GM23338 (cell line): ENCODE data around the gene MTR. TPM values are rescaled to one million over a fixed set of nuclear protein-coding genes. Genes with fewer than 3 reads are reported as not detected.

Experiments used
- ATAC-seq: fragments of 200-7000 bp; cut with Tn5 transposase; 3 replicates; pipeline ENCODE4 v1.9.1; 2020
- DNase-seq: peaks from one replicate; pipeline ENCODE4 v3.0.0-alpha.2; 2015; ENCODE audit warnings: low spot score
- H2AFZ ChIP-seq: fragments of 200-600 bp; sonication (generic); 2 replicates; pipeline ENCODE4 v1.8.0; 2016; ENCODE audit warnings: antibody characterized with exemption, mild to moderate bottlenecking, moderate library complexity
- H3F3A ChIP-seq: fragments of 200-600 bp; sonication (generic); replicated peaks from 2 replicates; pipeline ENCODE4 v1.8.0; 2017; ENCODE audit warnings: antibody characterized with exemption, mixed run types, low read depth
- H3K27ac ChIP-seq: fragments of 200-600 bp; sonication (generic); 2 replicates; pipeline ENCODE4 v1.6.1; 2016; ENCODE audit warnings: low read depth
- H3K27me3 ChIP-seq: fragments of 200-600 bp; sonication (generic); 2 replicates; pipeline ENCODE4 v1.8.0; 2016; ENCODE audit warnings: mild to moderate bottlenecking, mixed run types, moderate library complexity; ENCODE audit not compliant: insufficient read depth
- H3K36me3 ChIP-seq: fragments of 200-600 bp; sonication (generic); 2 replicates; pipeline ENCODE4 v1.8.0; 2016; ENCODE audit warnings: mild to moderate bottlenecking; ENCODE audit not compliant: insufficient read depth
- H3K4me1 ChIP-seq: fragments of 200-600 bp; sonication (generic); 2 replicates; pipeline ENCODE4 v1.8.0; 2016; ENCODE audit warnings: mild to moderate bottlenecking, moderate library complexity; ENCODE audit not compliant: insufficient read depth
- H3K4me2 ChIP-seq: fragments of 200-600 bp; sonication (generic); 2 replicates; pipeline ENCODE4 v1.7.1; 2017; ENCODE audit warnings: mixed run types
- H3K4me3 ChIP-seq: fragments of 200-600 bp; sonication (generic); 2 replicates; pipeline ENCODE4 v1.6.1; 2016; ENCODE audit warnings: mixed run types
- H3K79me2 ChIP-seq: fragments of 200-600 bp; sonication (generic); replicated peaks from 2 replicates; pipeline ENCODE4 v1.8.0; 2017; ENCODE audit warnings: mild to moderate bottlenecking; ENCODE audit not compliant: insufficient read depth
- H3K9me2 ChIP-seq: fragments of 200-600 bp; sonication (generic); 2 replicates; pipeline ENCODE4 v1.8.0; 2017; ENCODE audit not compliant: insufficient read depth
- H4K20me1 ChIP-seq: fragments of 200-600 bp; sonication (generic); replicated peaks from 2 replicates; pipeline ENCODE4 v1.8.0; 2017; ENCODE audit warnings: mild to moderate bottlenecking; ENCODE audit not compliant: insufficient read depth
- H3K27ac Mint-ChIP-seq: 2 replicates; pipeline ENCODE4 v1.8.0; 2020; ENCODE audit warnings: inconsistent platforms, mild to moderate bottlenecking, moderate library complexity, mixed read lengths
- H3K27me3 Mint-ChIP-seq: 3 replicates; pipeline ENCODE4 v1.8.0; 2022; ENCODE audit warnings: low read depth, mild to moderate bottlenecking, moderate library complexity, mixed read lengths, inconsistent platforms; ENCODE audit not compliant: insufficient read depth, poor library complexity
- H3K36me3 Mint-ChIP-seq: 3 replicates; pipeline ENCODE4 v1.8.0; 2021; ENCODE audit warnings: low read depth, mild to moderate bottlenecking, inconsistent platforms, moderate library complexity, mixed read lengths
- H3K4me1 Mint-ChIP-seq: 3 replicates; pipeline ENCODE4 v1.8.0; 2020; ENCODE audit warnings: mild to moderate bottlenecking, inconsistent platforms, mixed read lengths
- H3K4me3 Mint-ChIP-seq: 3 replicates; pipeline ENCODE4 v1.8.0; 2021; ENCODE audit warnings: moderate library complexity, mild to moderate bottlenecking, inconsistent platforms, mixed read lengths
- H3K9me3 Mint-ChIP-seq: 3 replicates; pipeline ENCODE4 v1.8.0; 2020; ENCODE audit warnings: moderate library complexity, mild to moderate bottlenecking, inconsistent platforms, mixed read lengths
- EZH2 ChIP-seq: fragments of 200-600 bp; sonication (generic); IDR thresholded peaks from one replicate; pipeline ENCODE4 v1.8.0; 2017; ENCODE audit warnings: antibody characterized with exemption, mild to moderate bottlenecking, low read depth; ENCODE audit not compliant: unreplicated experiment
- EZH2phosphoT487 ChIP-seq: fragments of 200-600 bp; sonication (generic); IDR thresholded peaks from one replicate; pipeline ENCODE4 v1.8.1; 2018; ENCODE audit warnings: antibody characterized with exemption; ENCODE audit not compliant: unreplicated experiment
- JUNB ChIP-seq: IDR thresholded peaks from one replicate; pipeline ENCODE4 v1.6.1; 2016; ENCODE audit warnings: antibody characterized with exemption; ENCODE audit not compliant: unreplicated experiment
- NANOG ChIP-seq: IDR thresholded peaks from 2 replicates; pipeline ENCODE4 v1.6.1; 2016; ENCODE audit warnings: antibody characterized with exemption, borderline replicate concordance
- STAT1 ChIP-seq: IDR thresholded peaks from one replicate; pipeline ENCODE4 v1.6.1; 2016; ENCODE audit warnings: antibody characterized with exemption; ENCODE audit not compliant: unreplicated experiment
- ZNF114 ChIP-seq: fragments of 250-450 bp; sonication (Bioruptor Pico); IDR thresholded peaks from 2 replicates; pipeline ENCODE4 v1.5.0; 2020; ENCODE audit warnings: mild to moderate bottlenecking, moderate library complexity
- polyA plus RNA-seq: library from polyadenylated mRNA; unstranded; fragments of >200 nt; fragmentation: Nextera tagmentation; extraction: Ambion mirVana; gene quantifications from 2 replicates; pipeline ENCODE4 v1.2.1, GENCODE V29; 2016
- total RNA-seq: library from RNA; depleted of rRNA; stranded (reverse); fragments of >200 nt; shearing (Covaris generic); gene quantifications from 2 replicates; pipeline ENCODE4 v1.2.3, GENCODE V29; 2014; rRNA removed
- TF ChIP-seq, protein P1 (sequence below), 2 experiments: fragments of 200-600 bp in 1 of 2; sonication (generic) in 1 of 2; conservative IDR thresholded peaks; 2 replicates each; pipeline versions ENCODE4 v1.5.1 to v1.6.1; 2016 to 2017; ENCODE audit warnings: antibody characterized with exemption in 2 of 2, low read depth in 2 of 2, mild to moderate bottlenecking in 2 of 2, moderate library complexity in 1 of 2
- TF ChIP-seq, protein P2 (sequence below): IDR thresholded peaks from 2 replicates; pipeline ENCODE4 v1.6.1; 2016; ENCODE audit warnings: antibody characterized with exemption

Gene MTR
- total and polyA plus RNA-seq, 2 experiments from 2014 or later: 6.4 to 20.0 TPM

DNA sequence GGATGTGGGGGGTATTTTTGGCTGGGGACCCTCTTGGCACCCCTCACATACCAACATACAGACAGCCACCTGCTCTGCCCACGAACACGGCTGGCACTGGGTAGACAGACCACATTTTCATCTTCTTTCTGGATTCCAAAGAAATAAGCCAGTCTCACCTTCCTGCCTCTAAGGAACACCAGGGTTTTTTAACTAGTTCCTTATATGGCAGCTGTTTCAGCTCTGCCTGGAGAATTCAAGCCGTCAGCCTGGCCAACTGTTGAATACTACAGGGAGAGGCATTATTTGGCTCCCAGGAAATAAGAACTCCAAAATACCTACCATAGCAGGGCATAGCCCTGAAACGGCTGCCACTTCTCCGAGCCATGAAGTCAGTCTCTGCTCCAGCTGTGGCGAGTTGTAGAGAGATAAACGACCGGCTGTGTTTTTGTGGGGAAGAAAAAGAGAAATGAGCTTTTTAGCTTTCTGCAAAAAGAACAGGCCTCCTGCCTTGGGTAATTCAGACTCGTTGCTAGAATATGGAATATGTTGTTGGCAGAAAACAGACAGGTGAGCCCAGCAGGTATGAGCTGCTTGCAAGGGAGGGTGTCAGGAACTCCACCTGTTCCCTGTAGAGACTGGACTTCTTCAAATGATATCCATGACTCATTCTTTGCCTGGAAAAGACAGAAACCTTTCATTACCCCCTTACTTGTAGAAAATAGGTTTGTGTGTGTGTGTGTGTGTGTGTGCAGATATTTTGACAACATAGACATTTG, 157.3 kb downstream of the MTR start (continued):
- TF ChIP-seq NANOG (no peak), EZH2phosphoT487 (no peak), EZH2 (no peak), JUNB (no peak), STAT1 (no peak)
- TF ChIP-seq, protein P1, sequence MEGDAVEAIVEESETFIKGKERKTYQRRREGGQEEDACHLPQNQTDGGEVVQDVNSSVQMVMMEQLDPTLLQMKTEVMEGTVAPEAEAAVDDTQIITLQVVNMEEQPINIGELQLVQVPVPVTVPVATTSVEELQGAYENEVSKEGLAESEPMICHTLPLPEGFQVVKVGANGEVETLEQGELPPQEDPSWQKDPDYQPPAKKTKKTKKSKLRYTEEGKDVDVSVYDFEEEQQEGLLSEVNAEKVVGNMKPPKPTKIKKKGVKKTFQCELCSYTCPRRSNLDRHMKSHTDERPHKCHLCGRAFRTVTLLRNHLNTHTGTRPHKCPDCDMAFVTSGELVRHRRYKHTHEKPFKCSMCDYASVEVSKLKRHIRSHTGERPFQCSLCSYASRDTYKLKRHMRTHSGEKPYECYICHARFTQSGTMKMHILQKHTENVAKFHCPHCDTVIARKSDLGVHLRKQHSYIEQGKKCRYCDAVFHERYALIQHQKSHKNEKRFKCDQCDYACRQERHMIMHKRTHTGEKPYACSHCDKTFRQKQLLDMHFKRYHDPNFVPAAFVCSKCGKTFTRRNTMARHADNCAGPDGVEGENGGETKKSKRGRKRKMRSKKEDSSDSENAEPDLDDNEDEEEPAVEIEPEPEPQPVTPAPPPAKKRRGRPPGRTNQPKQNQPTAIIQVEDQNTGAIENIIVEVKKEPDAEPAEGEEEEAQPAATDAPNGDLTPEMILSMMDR (conservative IDR thresholded peaks at IDR 0.05; ENCODE audit: low read depth in 2 of 2): no peak

DNA sequence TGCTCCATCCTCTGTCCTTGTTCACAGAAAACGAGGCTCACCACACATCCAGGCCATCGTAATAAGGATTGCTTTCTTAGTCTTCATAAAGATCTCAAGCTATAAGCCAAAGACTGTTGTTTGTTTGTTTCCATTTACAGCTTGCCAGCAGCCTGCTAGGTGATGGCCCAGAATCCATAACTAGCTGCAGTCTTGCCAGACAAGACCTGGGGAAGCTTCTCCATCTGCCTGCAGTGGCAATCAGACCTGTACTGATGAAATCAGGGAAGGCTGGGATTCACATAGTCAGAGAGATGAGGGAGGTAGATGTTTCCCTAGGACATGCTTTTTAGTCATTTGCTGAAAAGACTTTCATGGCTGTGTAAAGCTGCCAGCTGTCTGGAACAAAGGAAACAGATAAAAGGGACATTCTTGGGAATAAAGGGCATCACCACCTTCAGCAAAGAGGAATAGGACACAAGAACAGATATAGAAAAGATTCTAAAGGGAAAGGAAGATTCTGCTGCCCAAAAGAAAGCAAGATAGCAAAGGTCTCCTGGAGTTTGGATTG, 158.1 kb downstream of the MTR start:
- H3K79me2 ChIP-seq: no peaks in the 10 kb centered on the region
- no peaks in the 10 kb centered on the region for H3K27me3 ChIP-seq
- no peaks in the 10 kb centered on the region for H3F3A ChIP-seq
- H3K4me3 ChIP-seq: no peak overlapping the region
- Mint-ChIP-seq H3K27me3 (no peaks in the 10 kb centered on the region), H3K9me3 (no peaks in the 10 kb centered on the region; the same call in 2 of the 3 replicates), H3K4me3 (no peak overlapping the region), H3K27ac (no peak overlapping the region), H3K36me3 (no peaks in the 10 kb centered on the region), H3K4me1 (peaks cover 25% of the 10 kb centered on the region)
- H4K20me1 ChIP-seq: no peaks in the 10 kb centered on the region
- ATAC-seq: no peak
- TF ChIP-seq JUNB (no peak), NANOG (no peak), EZH2phosphoT487 (no peak), ZNF114 (CRISPR knock-in tag) (no peak), EZH2 (no peak)
- TF ChIP-seq, protein P2, sequence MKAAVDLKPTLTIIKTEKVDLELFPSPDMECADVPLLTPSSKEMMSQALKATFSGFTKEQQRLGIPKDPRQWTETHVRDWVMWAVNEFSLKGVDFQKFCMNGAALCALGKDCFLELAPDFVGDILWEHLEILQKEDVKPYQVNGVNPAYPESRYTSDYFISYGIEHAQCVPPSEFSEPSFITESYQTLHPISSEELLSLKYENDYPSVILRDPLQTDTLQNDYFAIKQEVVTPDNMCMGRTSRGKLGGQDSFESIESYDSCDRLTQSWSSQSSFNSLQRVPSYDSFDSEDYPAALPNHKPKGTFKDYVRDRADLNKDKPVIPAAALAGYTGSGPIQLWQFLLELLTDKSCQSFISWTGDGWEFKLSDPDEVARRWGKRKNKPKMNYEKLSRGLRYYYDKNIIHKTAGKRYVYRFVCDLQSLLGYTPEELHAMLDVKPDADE: no peak
- no peak overlapping the region for H3K4me2 ChIP-seq
- no peaks in the 10 kb centered on the region for H3K36me3 ChIP-seq
- peak overlapping the region; percentile 40; the same call in 1 of the 2 replicates for H2AFZ ChIP-seq
- DNase-seq: no peak
- no peak overlapping the region for H3K27ac ChIP-seq
- peaks cover 20% of the 10 kb centered on the region for H3K4me1 ChIP-seq
- H3K9me2 ChIP-seq: 0 out of 2 replicates have a peak, but pooled peaks cover 6% of the 10 kb centered on the region

Other genes with a start within 250 kb of the MTR start
- gene HEATR1, start 190.8 kb upstream of the MTR start, total RNA-seq: 78.9 and 81.1 TPM in 2 replicates
- gene HEATR1, start 190.8 kb upstream of the MTR start, polyA plus RNA-seq: 13.2 and 17.2 TPM in 2 replicates
- 1.8 and 1.9 TPM in 2 replicates for gene ACTN2, start 108.8 kb upstream of the MTR start, total RNA-seq
- gene ACTN2, start 108.8 kb upstream of the MTR start, polyA plus RNA-seq: 2.2 and 2.8 TPM in 2 replicates
- gene MT1HL1, start 209.1 kb downstream of the MTR start, total RNA-seq: not detected in 2 replicates
- gene MT1HL1, start 209.1 kb downstream of the MTR start, polyA plus RNA-seq: not detected in 2 replicates
- gene RYR2, start 246.9 kb downstream of the MTR start, total RNA-seq: 6.7 and 10.0 TPM in 2 replicates
- 1.7 and 8.9 TPM in 2 replicates for gene RYR2, start 246.9 kb downstream of the MTR start, polyA plus RNA-seq